ENCODE results near the gene COL9A3. TPM values are rescaled to one million over a fixed set of nuclear protein-coding genes. Genes with fewer than 3 reads are reported as not detected.

The COL9A3 gene
- total RNA-seq, 1 experiment from 2014 or later: 150 TPM

- Histone ChIP-seq H3K4me1 (ENCODE audit: insufficient read depth, low read length) (no peaks in the 10 kb centered on the region; the same call in 1 of the 2 replicates), H3K18ac (ENCODE audit: insufficient read length, low read depth, low read length) (no peak overlapping the region), H3K79me1 (ENCODE audit: insufficient read depth, low read depth, low read length, poor library complexity, severe bottlenecking) (no peaks in the 10 kb centered on the region), H3K27me3 (ENCODE audit: insufficient read depth, low read length) (no peaks in the 10 kb centered on the region), H3K9ac (ENCODE audit: extremely low read depth, insufficient read length, low read length) (no peak overlapping the region), H3K9me3 (ENCODE audit: control insufficient read depth, low read depth, low read length) (no peaks in the 10 kb centered on the region), H3K23ac (ENCODE audit: insufficient read length, low read depth, low read length) (no peak overlapping the region), H2AK5ac (ENCODE audit: insufficient read length, low read length) (no peak overlapping the region), H2BK20ac (ENCODE audit: low read depth, low read length, poor library complexity, severe bottlenecking) (no peak overlapping the region), H2AFZ (ENCODE audit: low read length) (no peak overlapping the region), H3K23me2 (ENCODE audit: insufficient read length, low read depth, low read length, poor library complexity, severe bottlenecking) (peaks cover 3% of the 10 kb centered on the region), H4K20me1 (ENCODE audit: control insufficient read depth, insufficient read depth, insufficient read length) (peaks cover 2% of the 10 kb centered on the region), H3K14ac (ENCODE audit: insufficient read depth, low read length) (no peak overlapping the region), H3K27ac (ENCODE audit: insufficient read length, low read depth, low read length) (no peak overlapping the region), H4K5ac (ENCODE audit: insufficient read length, low read depth, low read length) (no peak overlapping the region), H4K8ac (replicated peaks; ENCODE audit: insufficient read length, low read depth, low read length) (no peak overlapping the region), H2BK12ac (ENCODE audit: insufficient read length, low read depth, low read length) (no peak overlapping the region), H3K4me2 (ENCODE audit: insufficient read depth, insufficient read length, low read length) (no peak overlapping the region), H3T11ph (ENCODE audit: low read length) (no peak overlapping the region), H3K4ac (ENCODE audit: low read depth, low read length) (no peak overlapping the region), H3K79me2 (ENCODE audit: insufficient read depth, low read length) (no peaks in the 10 kb centered on the region), H2BK120ac (ENCODE audit: low read depth, low read length, poor library complexity, severe bottlenecking) (no peak overlapping the region), H2BK5ac (ENCODE audit: insufficient read length, low read length) (no peak overlapping the region), H2BK15ac (ENCODE audit: low read depth, low read length) (no peak overlapping the region), H4K91ac (ENCODE audit: insufficient read length, low read depth, low read length) (no peak overlapping the region), H3K56ac (ENCODE audit: insufficient read length, low read depth, low read length) (no peak overlapping the region)
- no peak overlapping the region for H3K27ac Mint-ChIP-seq
- TF ChIP-seq CTCF (conservative IDR thresholded peaks at IDR 0.05): no peak
- H3K4me1 Mint-ChIP-seq: peaks cover 21 to 29% of the 10 kb centered on the region in 2 experiments
- DNase-seq: no peak
- no peak overlapping the region; a peak in 1 of 5 replicates for H3K4me3 Mint-ChIP-seq
- H3K36me3 Mint-ChIP-seq (ENCODE audit: insufficient read depth in 1 of 3, low read depth in 3 of 3): peaks cover 16 to 43% (median 33%) of the 10 kb centered on the region in 3 experiments; a peak in 6 of 7 replicates
- peaks cover 6% of the 10 kb centered on the region for H3K27me3 Mint-ChIP-seq (ENCODE audit: low read depth)
- no CpG with 5 or more reads among the region's 23 CpGs for WGBS (ENCODE audit: extremely low coverage, insufficient read length, low lambda C conversion rate)
- peaks cover 0 to 3% of the 10 kb centered on the region in 2 experiments; a peak in 3 of 5 replicates for H3K9me3 Mint-ChIP-seq
These were observed 41.4 kb downstream of the COL9A3 start for GRCh38 chr20:62858058-62858830.

Measured in H9 (cell line).